Measurements from ENCODE around the gene SORBS2. TPM values are rescaled to one million over a fixed set of nuclear protein-coding genes. Genes with fewer than 3 reads are reported as not detected.

SORBS2 gene
- total RNA-seq, 2 donors from 2014 or later = not detected

DNA sequence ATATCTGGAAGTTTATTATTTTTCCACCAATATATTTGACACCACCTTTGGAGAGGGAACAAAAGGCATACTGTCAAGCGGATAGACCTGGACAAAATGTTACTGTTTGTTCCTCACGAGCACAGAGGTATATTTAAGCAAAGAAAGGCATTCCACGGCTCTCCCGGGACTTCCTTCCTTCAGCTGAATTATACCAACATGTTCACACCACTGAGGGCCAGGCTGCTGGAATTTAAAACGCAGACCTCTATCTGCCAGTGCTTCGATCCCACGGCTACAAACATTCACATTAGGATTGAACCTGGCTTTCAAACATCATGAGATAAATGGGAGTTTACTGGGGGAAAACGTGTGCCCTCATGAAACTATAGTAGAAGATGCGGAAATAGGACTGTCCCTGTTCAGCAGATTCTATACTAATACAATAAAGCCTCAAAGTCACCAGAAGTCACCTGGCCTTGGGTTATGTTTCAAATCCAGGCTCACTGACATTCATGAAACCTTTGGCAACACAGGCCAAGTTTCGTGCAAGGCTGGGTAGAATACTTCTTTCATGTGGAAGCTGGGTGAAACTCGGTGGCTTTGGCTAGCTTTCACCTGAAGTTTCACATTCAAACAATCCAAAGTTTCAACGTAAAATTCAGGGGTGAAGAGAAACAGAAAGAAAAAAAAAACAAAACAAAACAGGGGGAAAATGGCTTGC is 39.5 kb downstream of the SORBS2 start:
- Mint-ChIP-seq H3K9me3 (peaks cover 7 to 12% of the 10 kb centered on the region in 2 donors), H3K36me3 (no peaks in the 10 kb centered on the region), H3K27ac (no peak overlapping the region)
- ATAC-seq (no peak), DNase-seq (ENCODE audit: low spot score in 2 of 2) (no peak)

DNA sequence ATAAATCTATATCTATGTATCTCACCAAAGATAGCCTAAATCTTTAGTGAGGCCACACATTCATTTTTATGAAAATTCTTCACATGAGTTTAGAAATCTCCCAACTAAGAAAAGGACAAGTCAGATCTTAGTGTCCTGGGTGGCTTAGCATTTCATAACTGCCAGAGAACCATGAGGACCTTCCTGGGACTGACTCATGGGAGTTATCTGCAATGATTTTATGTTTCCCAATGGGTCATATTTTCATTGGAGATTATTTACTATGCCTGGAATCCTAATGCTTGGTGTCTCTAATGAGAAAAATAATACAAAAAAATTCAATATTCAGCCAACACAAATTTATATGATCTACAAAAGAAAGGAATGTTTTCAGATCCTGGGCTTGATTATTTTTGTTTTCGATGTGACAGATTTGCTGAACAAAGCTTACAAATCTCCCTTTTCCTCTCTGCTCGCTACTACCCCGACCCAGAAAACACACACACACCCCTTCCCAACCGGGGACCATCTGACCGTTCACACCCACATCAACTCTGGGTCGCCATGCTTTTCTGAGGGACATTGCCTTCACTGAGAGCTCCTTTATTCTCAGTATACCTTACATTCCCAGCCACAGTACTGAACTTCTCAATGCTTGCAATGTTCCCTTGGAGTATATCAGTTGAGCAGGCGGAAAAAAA is 40.1 kb downstream of the SORBS2 start:
- H3K9me3 Mint-ChIP-seq = peaks cover 7 to 12% of the 10 kb centered on the region in 2 donors
- no peak for ATAC-seq
- no peak overlapping the region for H3K27ac Mint-ChIP-seq
- DNase-seq (ENCODE audit: low spot score in 2 of 2) = no peak
- no peaks in the 10 kb centered on the region for H3K36me3 Mint-ChIP-seq

DNA sequence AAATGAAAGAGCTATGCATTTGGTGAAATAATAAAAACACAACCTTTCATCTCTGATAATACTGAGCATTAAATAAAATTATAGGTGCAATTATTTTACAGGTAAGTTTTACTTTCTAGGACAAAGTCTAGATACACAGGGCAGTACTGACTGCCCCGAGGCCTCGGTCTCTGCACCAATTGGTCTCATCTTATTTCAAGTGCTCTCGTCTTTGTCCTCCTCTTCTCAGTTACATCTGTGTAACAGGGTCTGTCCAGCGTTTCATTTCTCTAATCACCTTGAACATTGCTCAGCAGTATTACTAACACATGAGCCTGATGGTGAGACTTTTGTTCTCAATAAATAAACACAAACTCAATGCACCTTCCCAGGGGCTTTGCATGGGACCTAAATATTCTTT is 44.5 kb downstream of the SORBS2 start:
- Mint-ChIP-seq H3K27ac (no peak overlapping the region), H3K9me3 (peaks cover 7 to 12% of the 10 kb centered on the region in 2 donors), H3K36me3 (no peaks in the 10 kb centered on the region)
- ATAC-seq (no peak), DNase-seq (ENCODE audit: low spot score in 2 of 2) (no peak)

- Mint-ChIP-seq H3K27ac (no peak overlapping the region), H3K36me3 (no peaks in the 10 kb centered on the region), H3K9me3 (peaks cover 0 to 3% of the 10 kb centered on the region in 2 donors)
- ATAC-seq = no peak
- DNase-seq (ENCODE audit: low spot score in 2 of 2) = no peak
These were observed 47.1 kb downstream of the SORBS2 start for GRCh38 chr4:185764876-185765275.

- no peak overlapping the region for H3K27ac Mint-ChIP-seq
- H3K36me3 Mint-ChIP-seq = no peaks in the 10 kb centered on the region
- H3K9me3 Mint-ChIP-seq = peaks cover 0 to 3% of the 10 kb centered on the region in 2 donors
- no peak for DNase-seq (ENCODE audit: low spot score in 2 of 2)
- ATAC-seq = no peak
These were observed 50.4 kb downstream of the SORBS2 start for GRCh38 chr4:185761352-185762235.

DNA sequence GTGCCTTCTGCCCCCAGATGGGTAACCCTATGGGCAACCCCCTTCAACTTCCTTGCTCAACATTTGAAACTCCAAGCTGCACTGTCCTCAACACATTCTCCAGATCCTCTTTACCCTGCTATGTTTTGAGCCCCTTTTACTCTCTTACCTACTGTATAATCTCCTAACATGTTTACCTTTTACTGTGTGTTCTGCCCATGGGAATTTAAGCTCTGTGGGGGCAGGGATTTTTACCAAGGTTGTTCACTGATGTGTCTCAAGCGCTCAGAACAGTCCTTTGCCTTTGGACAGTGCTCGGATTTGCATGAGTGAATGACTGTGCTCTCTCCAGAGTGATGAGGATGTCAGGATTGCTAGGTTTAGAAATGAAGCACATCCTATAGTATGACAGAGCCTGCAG is 53.2 kb downstream of the SORBS2 start:
- DNase-seq (ENCODE audit: low spot score in 2 of 2) (no peak), ATAC-seq (no peak)
- Mint-ChIP-seq H3K27ac (no peak overlapping the region), H3K36me3 (no peaks in the 10 kb centered on the region), H3K9me3 (peaks cover 0 to 3% of the 10 kb centered on the region in 2 donors)

- H3K27ac Mint-ChIP-seq = no peak overlapping the region
- H3K9me3 Mint-ChIP-seq = peaks cover 0 to 4% of the 10 kb centered on the region in 2 donors
- H3K36me3 Mint-ChIP-seq = no peaks in the 10 kb centered on the region
- DNase-seq (ENCODE audit: low spot score in 2 of 2) (no peak), ATAC-seq (no peak)
These were observed 56.5 kb downstream of the SORBS2 start for GRCh38 chr4:185755451-185755850.

DNA sequence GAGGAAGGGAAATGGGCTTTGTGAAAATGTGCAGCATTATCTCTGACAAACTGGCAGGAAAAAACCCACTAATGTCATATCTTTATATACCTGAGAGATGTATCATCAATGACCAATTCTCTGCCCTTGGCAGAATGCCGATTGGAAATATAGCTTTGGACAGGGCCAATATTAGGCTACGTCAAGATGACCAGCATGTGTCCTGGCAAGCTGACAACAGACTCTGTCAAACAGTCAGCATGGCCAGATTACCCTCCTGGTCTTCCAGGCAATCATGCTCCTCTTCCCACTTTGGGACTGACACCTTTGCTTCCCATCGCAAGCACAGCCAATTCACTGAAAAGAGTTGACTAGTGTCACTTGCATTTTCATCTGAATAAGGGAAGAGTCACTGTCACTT is 57.0 kb downstream of the SORBS2 start:
- Mint-ChIP-seq H3K36me3 (no peaks in the 10 kb centered on the region), H3K9me3 (peaks cover 0 to 4% of the 10 kb centered on the region in 2 donors), H3K27ac (no peak overlapping the region)
- DNase-seq (ENCODE audit: low spot score in 2 of 2) = no peak
- ATAC-seq = no peak

GRCh38 chr4:185752872-185753271 is 59.1 kb downstream of the SORBS2 start:
- DNase-seq (ENCODE audit: low spot score in 2 of 2) (no peak), ATAC-seq (no peak)
- Mint-ChIP-seq H3K9me3 (peaks cover 0 to 4% of the 10 kb centered on the region in 2 donors), H3K36me3 (no peaks in the 10 kb centered on the region), H3K27ac (no peak overlapping the region)

- H3K36me3 Mint-ChIP-seq = no peaks in the 10 kb centered on the region
- H3K9me3 Mint-ChIP-seq = peaks cover 0 to 4% of the 10 kb centered on the region in 2 donors
- no peak overlapping the region for H3K27ac Mint-ChIP-seq
- DNase-seq (ENCODE audit: low spot score in 2 of 2) = no peak
- ATAC-seq = no peak
These were observed 62.1 kb downstream of the SORBS2 start for GRCh38 chr4:185749858-185750257.

DNA sequence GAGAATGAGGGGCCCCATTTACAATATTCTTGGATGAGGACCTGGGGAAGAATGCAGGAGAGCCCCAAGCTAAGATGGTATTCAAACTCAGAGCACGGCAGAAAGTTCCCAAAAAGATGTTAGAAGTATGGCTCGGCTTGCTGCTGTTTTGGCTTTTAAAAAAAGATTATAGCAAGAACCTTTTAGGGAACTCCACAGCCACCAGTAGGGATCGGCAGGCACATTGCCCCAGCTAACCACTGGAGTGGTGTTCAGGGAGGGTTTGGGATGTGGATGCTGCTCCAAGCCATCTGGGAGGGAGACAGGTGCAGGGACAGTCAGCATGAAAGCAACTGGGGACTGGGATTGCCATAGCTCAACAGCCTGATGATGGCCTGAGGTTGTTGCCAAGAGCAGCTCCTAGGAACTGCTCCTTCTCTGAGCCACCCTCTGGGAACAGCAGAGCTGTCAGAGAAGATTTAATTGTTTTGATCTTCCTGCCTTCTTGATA is 63.0 kb downstream of the SORBS2 start:
- H3K36me3 Mint-ChIP-seq = no peaks in the 10 kb centered on the region
- DNase-seq (ENCODE audit: low spot score in 2 of 2) (no peak), ATAC-seq (no peak)
- no peak overlapping the region for H3K27ac Mint-ChIP-seq
- H3K9me3 Mint-ChIP-seq = peaks cover 0 to 4% of the 10 kb centered on the region in 2 donors

GRCh38 chr4:185745891-185746290 is 66.1 kb downstream of the SORBS2 start:
- H3K36me3 Mint-ChIP-seq = no peaks in the 10 kb centered on the region
- DNase-seq (ENCODE audit: low spot score in 2 of 2) (no peak), ATAC-seq (no peak)
- no peaks in the 10 kb centered on the region for H3K9me3 Mint-ChIP-seq
- H3K27ac Mint-ChIP-seq = no peak overlapping the region

DNA sequence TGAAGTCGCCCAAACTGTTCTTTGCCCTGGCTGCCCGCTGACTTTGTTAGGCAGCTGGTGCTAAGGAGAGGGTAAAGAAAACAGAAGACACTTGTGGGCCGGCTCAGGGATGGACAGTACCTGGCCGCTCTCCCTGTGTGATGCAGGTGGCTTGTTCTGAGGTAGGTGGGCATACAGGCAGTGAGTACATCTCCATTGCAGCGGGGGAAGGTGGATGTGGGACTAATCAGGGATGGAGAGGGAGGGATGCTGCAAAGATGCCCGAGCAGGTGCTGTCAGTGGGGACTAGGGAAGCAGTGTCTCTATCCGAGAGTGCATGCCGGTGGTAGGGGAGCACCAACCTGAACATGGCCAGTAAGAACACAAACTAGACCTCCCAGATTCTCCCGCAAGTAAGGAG is 67.0 kb downstream of the SORBS2 start:
- no peaks in the 10 kb centered on the region for H3K9me3 Mint-ChIP-seq

GRCh38 chr4:185744488-185744862 is 67.5 kb downstream of the SORBS2 start:
- Mint-ChIP-seq H3K27ac (no peak overlapping the region), H3K36me3 (no peaks in the 10 kb centered on the region), H3K9me3 (no peaks in the 10 kb centered on the region)
- no peak for ATAC-seq
- no peak for DNase-seq (ENCODE audit: low spot score in 2 of 2)

More for the DNA sequence above, 67.0 kb downstream of the SORBS2 start:
- H3K27ac Mint-ChIP-seq = no peak overlapping the region
- no peak for DNase-seq (ENCODE audit: low spot score in 2 of 2)
- ATAC-seq = no peak
- no peaks in the 10 kb centered on the region for H3K36me3 Mint-ChIP-seq

DNA sequence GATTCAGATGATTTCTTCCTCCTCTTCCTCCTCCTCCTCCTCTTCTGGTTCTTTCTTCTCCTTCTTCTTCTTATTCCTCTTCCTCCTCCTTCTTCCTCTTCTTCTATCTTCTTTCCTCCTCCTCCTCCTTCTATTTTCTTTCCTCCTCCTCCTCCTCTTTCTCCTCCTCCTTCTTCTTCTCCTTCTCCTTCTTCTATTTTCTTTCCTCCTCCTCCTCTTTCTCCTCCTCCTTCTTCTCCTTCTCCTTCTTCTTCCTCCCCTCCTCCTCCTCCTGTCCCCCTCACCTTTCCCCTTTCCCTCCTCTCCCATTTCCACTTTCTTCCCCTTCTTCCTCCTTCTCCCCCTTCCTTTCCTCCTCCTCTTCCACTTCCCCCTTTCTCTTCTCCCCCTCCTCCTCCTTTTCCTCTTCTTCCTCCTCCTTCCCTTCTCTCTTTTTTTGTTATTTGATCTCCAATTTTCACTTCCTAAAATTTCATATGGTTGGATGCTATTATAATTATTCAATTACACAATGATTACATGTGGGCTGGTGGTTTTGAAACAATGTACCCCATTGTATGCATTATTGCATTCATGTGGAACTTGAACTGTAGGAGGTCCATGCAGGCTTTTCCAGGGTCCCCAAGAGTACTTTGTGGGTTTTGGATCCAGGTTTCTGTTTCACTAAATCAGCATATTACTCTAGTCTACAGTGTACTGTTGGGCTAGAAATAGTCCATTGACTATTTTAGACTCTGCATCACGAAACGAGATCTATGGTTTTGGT is 68.1 kb downstream of the SORBS2 start:
- no peak overlapping the region for H3K27ac Mint-ChIP-seq
- H3K36me3 Mint-ChIP-seq = no peaks in the 10 kb centered on the region
- DNase-seq (ENCODE audit: low spot score in 2 of 2) = no peak
- H3K9me3 Mint-ChIP-seq = no peaks in the 10 kb centered on the region
- ATAC-seq = no peak

- H3K27ac Mint-ChIP-seq = no peak overlapping the region
- no peak for DNase-seq (ENCODE audit: low spot score in 2 of 2)
- no peak for ATAC-seq
- no peaks in the 10 kb centered on the region for H3K9me3 Mint-ChIP-seq
- H3K36me3 Mint-ChIP-seq = no peaks in the 10 kb centered on the region
These were observed 69.2 kb downstream of the SORBS2 start for GRCh38 chr4:185742766-185743165.
